Panc1 (cell line): Measurements from ENCODE around the gene ROR1. TPM values are rescaled to one million over a fixed set of nuclear protein-coding genes. Genes with fewer than 3 reads are reported as not detected.

Experiments
- ATAC-seq: fragments of 200-7000 bp; cut with Tn5 transposase; 2 replicates; pipeline ENCODE4 v1.9.1; 2020; ENCODE audit warnings: mild to moderate bottlenecking, moderate library complexity
- BruUV-seq: library from RNA; stranded (reverse); fragments of 400-500 nt; replicated peaks from 2 replicates; lab custom pipeline; 2021; lab: Mats Ljungman, UMichigan
- CTCF ChIA-PET: fragments of 300-600 bp; sonication (Branson Sonifier 250); formaldehyde crosslinking; loops from one replicate; lab custom pipeline; 2022; ENCODE audit warnings: antibody characterized with exemption; lab: Charles Lee
- POLR2A ChIA-PET: fragments of 300-600 bp; sonication (Branson Sonifier 250); formaldehyde crosslinking; loops from one replicate; lab custom pipeline; 2022; ENCODE audit warnings: antibody characterized with exemption; lab: Charles Lee
- DNase-seq: peaks from one replicate; pipeline ENCODE4 v3.0.0-alpha.2; 2010; ENCODE audit warnings: low read depth, low spot score
- H3K27ac ChIP-seq: 2 replicates; pipeline ENCODE4 v1.5.1; 2011; ENCODE audit warnings: mild to moderate bottlenecking, low read length, inconsistent platforms
- H3K27me3 ChIP-seq: fragments of 200-500 bp; sonication (Bioruptor generic); 2 replicates; pipeline ENCODE4 v1.6.0; 2014; ENCODE audit warnings: low read length, inconsistent platforms; ENCODE audit not compliant: control insufficient read depth, insufficient read depth
- H3K36me3 ChIP-seq: fragments of 200-500 bp; sonication (Bioruptor generic); 2 replicates; pipeline ENCODE4 v1.5.1; 2014; ENCODE audit warnings: inconsistent platforms, mild to moderate bottlenecking, low read length, moderate library complexity; ENCODE audit not compliant: control insufficient read depth, insufficient read depth
- H3K4me1 ChIP-seq: 2 replicates; pipeline ENCODE4 v1.5.1; 2011; ENCODE audit warnings: inconsistent platforms, mild to moderate bottlenecking, low read length, moderate library complexity; ENCODE audit not compliant: control insufficient read depth, insufficient read depth
- H3K4me3 ChIP-seq, 2 experiments: 2 replicates each; pipeline ENCODE4 v1.5.1; 2011 to 2012; ENCODE audit warnings: low read depth in 2 of 2, low read length in 2 of 2, mild to moderate bottlenecking in 2 of 2, inconsistent platforms in 1 of 2, moderate library complexity in 1 of 2
- H3K9me3 ChIP-seq: fragments of 200-500 bp; sonication (Bioruptor generic); 2 replicates; pipeline ENCODE4 v1.5.1; 2014; ENCODE audit warnings: low read depth, mild to moderate bottlenecking, inconsistent platforms, low read length, moderate library complexity; ENCODE audit not compliant: control insufficient read depth, insufficient read depth
- CTCF ChIP-seq: fragments of 450-650 bp; IDR thresholded peaks from 2 replicates; pipeline ENCODE4 v1.5.1; 2017; ENCODE audit warnings: mild to moderate bottlenecking
- POLR2AphosphoS5 ChIP-seq: IDR thresholded peaks from 2 replicates; pipeline ENCODE4 v1.6.1; 2012; ENCODE audit warnings: mild to moderate bottlenecking, low read depth, low read length, moderate library complexity
- REST ChIP-seq, 2 experiments: IDR thresholded peaks; 2 replicates each; pipeline ENCODE4 v1.6.1; 2011 to 2012; ENCODE audit warnings: low read depth in 2 of 2, control low read depth in 1 of 2, low read length in 1 of 2, mild to moderate bottlenecking in 1 of 2, moderate library complexity in 1 of 2; ENCODE audit not compliant: insufficient read depth in 1 of 2
- SIN3A ChIP-seq: IDR thresholded peaks from 2 replicates; pipeline ENCODE4 v1.6.1; 2012; ENCODE audit warnings: low read depth, mild to moderate bottlenecking, low read length, moderate library complexity, borderline replicate concordance; ENCODE audit not compliant: insufficient read depth
- TCF7L2 ChIP-seq: IDR thresholded peaks from 2 replicates; pipeline ENCODE4 v1.6.1; 2011; ENCODE audit warnings: mild to moderate bottlenecking, low read depth, low read length, inconsistent platforms
- in situ Hi-C: cut with HindIII; loops from 2 replicates; pipeline ENCODE4 v1.10.0; 2016; ENCODE audit warnings: low sequenced_read_pairs, low pct_unique_long_range_greater_than_20kb
- intact Hi-C: fragments of 100-400 bp; cut with micrococcal nuclease; formaldehyde crosslinking; loops from one replicate; pipeline ENCODE4 v1.10.0; 2022; ENCODE audit not compliant: unreplicated experiment
- total RNA-seq: library from RNA; stranded (reverse); gene quantifications from one replicate; pipeline ENCODE4 v1.2.1, GENCODE V29; 2021; ENCODE audit not compliant: unreplicated experiment

The ROR1 gene
- total RNA-seq, 1 experiment from 2014 or later = 19.3 TPM

- in situ Hi-C loops = no loop called here
- intact Hi-C loops = no loop called here
- Histone ChIP-seq H3K27me3 (no peaks in the 10 kb centered on the region), H3K4me3 (no peak overlapping the region), H3K27ac (no peak overlapping the region), H3K9me3 (no peaks in the 10 kb centered on the region), H3K36me3 (no peaks in the 10 kb centered on the region), H3K4me1 (peaks cover 3% of the 10 kb centered on the region)
- ATAC-seq (no peak), DNase-seq (no peak)
- POLR2A ChIA-PET = no interaction called here
- CTCF ChIA-PET = no interaction called here
- no TSS peak for BruUV-seq
- TF ChIP-seq TCF7L2 (no peak), REST (IDR thresholded peaks at IDR 0.05; ENCODE audit: insufficient read depth in 1 of 2, low read depth in 2 of 2, low read length in 1 of 2) (no peak), CTCF (no peak), SIN3A (no peak)
These were observed 172.1 kb downstream of the ROR1 start for GRCh38 chr1:63945943-63946342.

- no TSS peak for BruUV-seq
- Histone ChIP-seq H3K36me3 (no peaks in the 10 kb centered on the region), H3K27me3 (no peaks in the 10 kb centered on the region), H3K4me1 (peaks cover 3% of the 10 kb centered on the region), H3K9me3 (no peaks in the 10 kb centered on the region), H3K4me3 (no peak overlapping the region), H3K27ac (no peak overlapping the region)
- ATAC-seq (no peak), DNase-seq (no peak)
- in situ Hi-C loops (no loop called here), intact Hi-C loops (no loop called here)
- ChIA-PET CTCF (no interaction called here), POLR2A (no interaction called here)
- TF ChIP-seq POLR2AphosphoS5 (no peak), SIN3A (no peak), REST (IDR thresholded peaks at IDR 0.05; ENCODE audit: insufficient read depth in 1 of 2, low read depth in 2 of 2, low read length in 1 of 2) (no peak), CTCF (no peak), TCF7L2 (no peak)
These were observed 173.2 kb downstream of the ROR1 start for GRCh38 chr1:63946866-63947491.
